ENCODE data around the gene NOL4L.
"Not testable (repeated sequence)": the region's sequence is repeated elsewhere in the genome, so short reads cannot be mapped to it uniquely, and the experiment has no call there.

Gene NOL4L

GRCh38 chr20:32594204-32594603 lies 9.1 kb upstream of the NOL4L start:
- DNase-seq = no peak

GRCh38 chr20:32592616-32593015 lies 7.5 kb upstream of the NOL4L start:
- not testable (repeated sequence) for DNase-seq

GRCh38 chr20:32592022-32592421 lies 6.9 kb upstream of the NOL4L start:
- DNase-seq = no peak

- DNase-seq = no peak
Observed at GRCh38 chr20:32589769-32590168, 4.6 kb upstream of the NOL4L start.

GRCh38 chr20:32589256-32589655 lies 4.1 kb upstream of the NOL4L start:
- DNase-seq = no peak

GRCh38 chr20:32588040-32588439 lies 2.9 kb upstream of the NOL4L start:
- DNase-seq = no peak

- no peak for DNase-seq
Observed at GRCh38 chr20:32586291-32586690, 1.2 kb upstream of the NOL4L start.

- DNase-seq = peak in 1 of 5 experiments; percentile 30
Observed at GRCh38 chr20:32585586-32586127, 524 bp upstream of the NOL4L start.

- DNase-seq = peak in 1 of 5 experiments; percentile 19
Observed at GRCh38 chr20:32583581-32584070, 1.5 kb downstream of the NOL4L start.

GRCh38 chr20:32582659-32583580 lies 2.2 kb downstream of the NOL4L start:
- DNase-seq = peak in 1 of 5 experiments; percentile 38

- DNase-seq = no peak
Observed at GRCh38 chr20:32581839-32582658, 3.1 kb downstream of the NOL4L start.

- peak in 2 of 5 experiments; percentile 15 to 28 for DNase-seq
Observed at GRCh38 chr20:32580970-32581838, 3.9 kb downstream of the NOL4L start.

GRCh38 chr20:32580219-32580969 lies 4.7 kb downstream of the NOL4L start:
- no peak for DNase-seq

GRCh38 chr20:32578840-32579390 lies 6.2 kb downstream of the NOL4L start:
- DNase-seq = no peak

GRCh38 chr20:32578062-32578461 lies 7.1 kb downstream of the NOL4L start:
- DNase-seq = not testable (repeated sequence)

- DNase-seq = no peak
Observed at GRCh38 chr20:32577657-32578056, 7.5 kb downstream of the NOL4L start.

GRCh38 chr20:32577023-32577422 lies 8.1 kb downstream of the NOL4L start:
- no peak for DNase-seq

GRCh38 chr20:32576560-32576959 lies 8.6 kb downstream of the NOL4L start:
- DNase-seq = no peak

GRCh38 chr20:32575805-32576204 lies 9.3 kb downstream of the NOL4L start:
- DNase-seq = no peak

- DNase-seq = no peak
Observed at GRCh38 chr20:32575227-32575581, 9.9 kb downstream of the NOL4L start.
